BLaER1 (cell line): ENCODE data around the gene ASCC1.
"Not testable (repeated sequence)": the region's sequence is repeated elsewhere in the genome, so short reads cannot be mapped to it uniquely, and the experiment has no call there.

Source experiments
- H3K27ac ChIP-seq: shearing (Covaris generic); formaldehyde crosslinking; 2 replicates; pipeline ENCODE4 v1.8.1; 2022
- H3K27me3 ChIP-seq: shearing (Covaris generic); formaldehyde crosslinking; 2 replicates; pipeline ENCODE4 v1.8.1; 2022
- H3K36me3 ChIP-seq: shearing (Covaris generic); formaldehyde crosslinking; 2 replicates; pipeline ENCODE4 v1.8.1; 2022
- H3K4me1 ChIP-seq: shearing (Covaris generic); formaldehyde crosslinking; 2 replicates; pipeline ENCODE4 v1.8.1; 2022
- H3K4me2 ChIP-seq: shearing (Covaris generic); formaldehyde crosslinking; 2 replicates; pipeline ENCODE4 v1.8.1; 2022
- H3K4me3 ChIP-seq: shearing (Covaris generic); formaldehyde crosslinking; 2 replicates; pipeline ENCODE4 v1.8.1; 2022
- H3K9ac ChIP-seq: shearing (Covaris generic); formaldehyde crosslinking; 2 replicates; pipeline ENCODE4 v1.8.1; 2022
- H3K9me3 ChIP-seq: shearing (Covaris generic); formaldehyde crosslinking; 2 replicates; pipeline ENCODE4 v1.8.1; 2022
- H4K20me1 ChIP-seq: shearing (Covaris generic); formaldehyde crosslinking; 2 replicates; pipeline ENCODE4 v1.8.1; 2022
- Cebpa-rat ChIP-seq: shearing (Covaris generic); IDR thresholded peaks from 2 replicates; pipeline ENCODE4 v1.8.1; 2022

The ASCC1 gene

DNA sequence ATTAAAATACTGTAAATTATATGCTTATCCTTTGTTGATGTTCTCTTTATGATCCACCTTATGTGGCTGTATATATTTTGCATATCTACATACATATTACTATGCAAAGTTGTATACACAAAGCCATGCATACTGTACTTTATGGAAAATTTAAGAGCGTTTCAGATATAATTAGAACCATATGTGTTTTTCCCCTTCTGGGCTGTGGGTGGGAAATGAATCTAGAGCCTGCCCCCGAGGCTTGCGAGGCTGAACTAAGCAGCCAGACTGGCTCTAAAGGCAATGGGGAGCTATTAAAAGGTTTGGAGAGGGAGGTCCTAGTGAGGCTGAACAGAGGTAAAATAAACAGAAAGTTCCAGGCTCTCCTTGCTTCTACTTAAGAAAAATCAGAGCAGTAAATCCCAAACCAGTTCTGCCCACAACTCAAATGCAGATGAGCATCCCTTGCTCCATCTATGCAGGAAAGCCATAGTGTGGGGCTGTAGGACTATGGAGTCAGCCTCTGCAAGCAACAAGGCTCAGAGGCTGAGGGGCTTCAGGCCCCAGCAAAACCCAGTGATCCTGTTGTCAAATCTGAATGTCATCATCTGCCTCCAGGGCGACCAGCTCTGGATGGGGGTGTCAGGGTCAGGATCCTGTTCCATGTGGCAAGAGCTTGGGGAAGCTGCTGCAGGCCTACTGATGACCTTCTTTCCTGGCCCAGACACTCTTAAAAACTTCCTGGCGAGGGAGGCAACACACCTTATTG, 43.6 kb upstream of the ASCC1 start:
- 0 out of 2 replicates have a peak overlapping the region, but pooled peaks have one; percentile 63 for H3K4me3 ChIP-seq

GRCh38 chr10:72258617-72259016, 42.5 kb upstream of the ASCC1 start:
- Histone ChIP-seq H3K27me3 (no peaks in the 10 kb centered on the region), H3K9ac (no peak overlapping the region), H3K36me3 (no peaks in the 10 kb centered on the region), H3K9me3 (no peaks in the 10 kb centered on the region), H4K20me1 (no peaks in the 10 kb centered on the region), H3K4me2 (peak overlapping the region; percentile 97), H3K27ac (peak overlapping the region; percentile 80; the same call in 1 of the 2 replicates), H3K4me3 (no peak overlapping the region), H3K4me1 (peaks cover 98% of the 10 kb centered on the region)
- TF ChIP-seq Cebpa-rat, result no peak

More for the DNA sequence above, 43.6 kb upstream of the ASCC1 start:
- no peaks in the 10 kb centered on the region for H4K20me1 ChIP-seq
- H3K27me3 ChIP-seq, result no peaks in the 10 kb centered on the region
- TF ChIP-seq Cebpa-rat, result no peak
- peaks cover 98% of the 10 kb centered on the region for H3K4me1 ChIP-seq
- H3K4me2 ChIP-seq, result peak overlapping the region; percentile 97
- H3K9me3 ChIP-seq, result no peaks in the 10 kb centered on the region
- H3K9ac ChIP-seq, result peak overlapping the region; percentile 57; the same call in 1 of the 2 replicates
- H3K36me3 ChIP-seq, result no peaks in the 10 kb centered on the region
- peak overlapping the region; percentile 80 for H3K27ac ChIP-seq

DNA sequence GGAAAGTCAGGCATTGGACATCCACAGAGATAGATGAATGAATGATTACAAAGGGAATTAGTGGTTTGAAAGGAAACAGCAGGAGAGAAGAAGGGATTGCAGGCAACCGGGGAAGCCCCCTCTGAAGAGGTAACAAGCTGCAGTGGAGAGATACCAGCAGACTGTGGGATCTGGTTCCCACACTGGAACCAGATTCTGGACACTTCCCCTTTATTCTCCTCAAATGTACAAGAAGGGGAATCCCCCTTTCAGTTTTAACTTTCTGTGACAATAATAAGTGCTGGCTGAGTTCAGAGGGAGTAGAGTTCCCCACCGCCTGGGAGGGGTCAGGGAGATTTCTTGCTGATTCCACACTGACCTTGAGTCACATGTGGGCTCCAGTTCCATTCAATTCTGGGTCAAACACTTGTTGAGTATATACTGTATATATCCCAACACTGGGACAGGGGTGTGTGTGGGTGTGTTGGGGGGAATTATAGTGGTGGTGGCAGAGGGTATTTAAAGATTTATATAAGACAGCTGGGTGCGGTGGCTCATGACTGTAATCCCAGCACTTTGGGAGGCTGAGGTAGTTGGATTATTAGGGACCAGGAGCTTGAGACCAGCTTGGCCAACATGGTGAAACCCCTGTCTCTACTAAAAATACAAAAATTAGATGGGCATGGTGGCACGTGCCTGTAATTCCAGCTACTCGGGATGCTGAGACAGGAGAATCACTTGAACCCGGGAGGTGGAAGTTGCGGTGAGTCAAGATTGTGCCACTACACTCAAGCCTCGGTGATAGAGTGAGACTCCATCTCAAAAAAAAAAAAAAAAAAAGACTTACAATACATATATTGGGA, 41.2 kb upstream of the ASCC1 start:
- Histone ChIP-seq H4K20me1 (no peaks in the 10 kb centered on the region), H3K4me2 (peak overlapping the region; percentile 89), H3K4me3 (no peak overlapping the region), H3K36me3 (no peaks in the 10 kb centered on the region), H3K9ac (no peak overlapping the region), H3K27me3 (no peaks in the 10 kb centered on the region), H3K4me1 (peaks cover 98% of the 10 kb centered on the region), H3K27ac (no peak overlapping the region), H3K9me3 (no peaks in the 10 kb centered on the region)
- no peak for TF ChIP-seq Cebpa-rat

- Histone ChIP-seq H3K27ac (peak overlapping the region; percentile 16; the same call in 1 of the 2 replicates), H3K27me3 (no peaks in the 10 kb centered on the region), H3K4me2 (peak overlapping the region; percentile 89), H3K36me3 (no peaks in the 10 kb centered on the region), H3K4me3 (no peak overlapping the region), H3K9ac (no peak overlapping the region), H4K20me1 (no peaks in the 10 kb centered on the region), H3K9me3 (no peaks in the 10 kb centered on the region), H3K4me1 (peaks cover 98% of the 10 kb centered on the region)
- no peak for TF ChIP-seq Cebpa-rat
These were observed 40.1 kb upstream of the ASCC1 start for GRCh38 chr10:72255977-72256729.

GRCh38 chr10:72254813-72255568, 38.9 kb upstream of the ASCC1 start:
- Histone ChIP-seq H3K9ac (peak overlapping the region; percentile 74), H3K9me3 (no peaks in the 10 kb centered on the region), H3K4me2 (peak overlapping the region; percentile 89), H3K4me3 (peak overlapping the region; percentile 50), H4K20me1 (no peaks in the 10 kb centered on the region), H3K27me3 (no peaks in the 10 kb centered on the region), H3K4me1 (peaks cover 100% of the 10 kb centered on the region), H3K36me3 (no peaks in the 10 kb centered on the region), H3K27ac (peak overlapping the region; percentile 87)
- no peak for TF ChIP-seq Cebpa-rat

DNA sequence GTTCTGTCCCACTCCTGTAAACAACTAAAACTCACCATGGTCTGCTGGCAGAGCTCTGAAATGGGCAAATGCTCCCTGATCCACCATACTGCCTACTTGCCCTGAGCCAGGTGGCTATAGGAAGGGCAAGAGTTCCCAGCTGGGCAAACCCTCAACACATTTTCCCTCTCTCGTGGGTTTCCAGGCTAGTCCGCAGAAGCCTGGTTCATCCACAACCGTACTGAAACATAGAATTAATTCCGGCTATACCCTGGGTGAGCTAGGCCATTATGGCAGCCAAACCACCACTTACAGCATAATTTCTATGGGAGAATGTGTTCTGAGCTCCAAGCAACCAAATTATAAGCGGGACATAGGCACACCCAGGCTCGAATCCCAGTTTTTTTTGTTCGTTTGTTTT, 37.5 kb upstream of the ASCC1 start:
- Histone ChIP-seq H4K20me1 (no peaks in the 10 kb centered on the region), H3K27ac (peak overlapping the region; percentile 87; the same call in 1 of the 2 replicates), H3K9me3 (no peaks in the 10 kb centered on the region), H3K4me3 (no peak overlapping the region), H3K27me3 (no peaks in the 10 kb centered on the region), H3K4me2 (peak overlapping the region; percentile 89), H3K9ac (no peak overlapping the region), H3K4me1 (peaks cover 98% of the 10 kb centered on the region), H3K36me3 (no peaks in the 10 kb centered on the region)
- TF ChIP-seq Cebpa-rat, result no peak

DNA sequence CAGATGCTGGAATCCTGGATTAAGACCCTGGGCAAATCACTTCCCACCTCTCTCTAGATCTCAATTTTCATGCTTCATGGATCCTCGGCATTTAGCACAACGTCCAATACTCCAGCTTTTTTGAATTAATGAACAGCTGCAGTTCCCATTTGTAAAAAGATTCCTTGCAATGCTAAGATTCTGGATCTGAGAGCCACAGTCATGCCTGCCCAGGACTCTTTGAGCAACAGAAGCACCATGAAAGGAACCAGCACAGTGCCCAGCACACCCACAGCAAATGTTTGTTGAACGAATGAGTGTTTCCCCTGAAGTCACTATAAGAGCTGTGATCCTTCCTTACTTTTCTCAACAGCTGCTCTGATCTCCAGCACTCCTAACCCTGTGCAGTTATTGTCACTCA, 36.9 kb upstream of the ASCC1 start:
- Histone ChIP-seq H4K20me1 (no peaks in the 10 kb centered on the region), H3K4me1 (peaks cover 98% of the 10 kb centered on the region), H3K27ac (no peak overlapping the region), H3K4me2 (peak overlapping the region; percentile 89), H3K4me3 (no peak overlapping the region), H3K9ac (no peak overlapping the region), H3K27me3 (no peaks in the 10 kb centered on the region), H3K36me3 (no peaks in the 10 kb centered on the region), H3K9me3 (no peaks in the 10 kb centered on the region)
- no peak for TF ChIP-seq Cebpa-rat

- Histone ChIP-seq H3K27me3 (no peaks in the 10 kb centered on the region), H3K9ac (no peak overlapping the region), H3K27ac (no peak overlapping the region), H4K20me1 (no peaks in the 10 kb centered on the region), H3K4me1 (peaks cover 98% of the 10 kb centered on the region), H3K36me3 (no peaks in the 10 kb centered on the region), H3K4me2 (peak overlapping the region; percentile 96), H3K9me3 (no peaks in the 10 kb centered on the region), H3K4me3 (no peak overlapping the region)
- no peak for TF ChIP-seq Cebpa-rat
These were observed 35.6 kb upstream of the ASCC1 start for GRCh38 chr10:72251635-72252034.

DNA sequence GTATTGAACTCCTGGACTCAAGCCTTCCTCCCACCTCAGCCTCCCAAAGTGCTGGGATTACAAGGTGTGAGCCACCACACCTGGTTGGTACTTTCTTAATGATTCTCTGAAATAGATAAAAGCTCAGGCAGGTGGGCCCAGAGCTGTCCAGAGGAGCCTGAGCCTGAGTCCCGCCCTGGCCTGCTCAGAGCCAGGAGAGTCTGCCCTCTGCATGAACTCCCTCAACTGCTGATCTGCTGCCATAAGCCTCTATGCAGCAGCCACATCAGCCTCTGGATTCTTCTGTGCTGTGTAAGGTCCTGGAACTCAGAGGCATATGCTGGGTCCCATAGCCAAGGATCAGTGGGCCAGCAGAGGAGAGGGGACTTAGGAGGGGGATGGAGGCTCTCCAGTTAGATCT, 34.6 kb upstream of the ASCC1 start:
- 0 out of 2 replicates have a peak overlapping the region, but pooled peaks have one; percentile 10 for H3K27ac ChIP-seq

DNA sequence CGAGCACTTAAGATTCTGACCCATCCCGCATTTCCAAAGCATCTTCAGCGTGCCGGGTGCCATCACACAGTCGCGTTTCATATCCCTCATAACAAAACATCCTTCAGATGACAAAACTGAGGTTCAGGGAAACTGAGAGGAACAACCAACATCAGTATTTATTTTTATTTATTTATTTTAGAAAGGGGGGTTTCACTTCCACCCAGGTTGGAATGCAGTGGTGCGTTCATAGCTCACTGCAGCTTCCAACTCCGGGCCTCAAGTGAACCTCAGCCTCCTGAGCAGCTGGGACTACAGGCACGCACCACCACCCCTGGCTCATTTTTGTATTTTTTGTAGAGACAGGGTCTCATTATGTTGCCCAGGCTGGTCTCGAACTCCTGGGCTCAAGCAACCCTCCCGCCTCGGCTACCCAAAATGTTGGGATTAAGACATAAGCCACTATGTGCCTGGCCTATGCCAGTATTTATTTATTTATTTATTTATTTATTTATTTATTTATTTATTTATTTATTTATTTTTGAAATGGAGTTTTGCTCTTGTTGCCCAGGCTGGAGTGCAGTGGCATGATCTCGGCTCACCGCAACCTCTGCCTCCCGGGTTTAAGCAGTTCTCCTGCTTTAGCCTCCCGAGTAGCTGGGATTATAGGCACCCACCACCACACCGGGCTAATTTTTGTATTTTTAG, 33.2 kb upstream of the ASCC1 start:
- Histone ChIP-seq H3K4me2 (peak overlapping the region; percentile 96), H3K9ac (peak overlapping the region; percentile 62; the same call in 1 of the 2 replicates), H3K27ac (peak overlapping the region; percentile 81), H3K4me1 (peaks cover 98% of the 10 kb centered on the region), H3K4me3 (peak overlapping the region; percentile 55)
- H3K36me3 ChIP-seq, H3K27me3 ChIP-seq, H4K20me1 ChIP-seq, H3K9me3 ChIP-seq: not testable (repeated sequence)

More for the DNA sequence above, 34.6 kb upstream of the ASCC1 start:
- peak overlapping the region; percentile 96 for H3K4me2 ChIP-seq
- no peak for TF ChIP-seq Cebpa-rat
- peaks cover 98% of the 10 kb centered on the region for H3K4me1 ChIP-seq
- H3K9me3 ChIP-seq, result no peaks in the 10 kb centered on the region
- no peaks in the 10 kb centered on the region for H3K27me3 ChIP-seq
- H3K36me3 ChIP-seq, result no peaks in the 10 kb centered on the region
- H4K20me1 ChIP-seq, result no peaks in the 10 kb centered on the region
- no peak overlapping the region for H3K9ac ChIP-seq
- H3K4me3 ChIP-seq, result no peak overlapping the region
